Fibroblast of the aortic adventitia (primary cell): ENCODE results near the gene GGCT. TPM values are rescaled to one million over a fixed set of nuclear protein-coding genes. Genes with fewer than 3 reads are reported as not detected.
"Not testable (repeated sequence)": the region's sequence is repeated elsewhere in the genome, so short reads cannot be mapped to it uniquely, and the experiment has no call there.

Source experiments
- DNase-seq: peaks from one replicate; pipeline ENCODE4 v3.0.0-alpha.2; 2010; ENCODE audit warnings: low read depth
- H3K4me3 ChIP-seq: 2 replicates; pipeline ENCODE4 v1.5.1; 2011; ENCODE audit warnings: low read depth, mild to moderate bottlenecking, control low read depth, low read length, moderate library complexity
- CTCF ChIP-seq: IDR thresholded peaks from 2 replicates; pipeline ENCODE4 v1.5.1; 2011; ENCODE audit warnings: mild to moderate bottlenecking, low read length, control low read depth, inconsistent platforms; ENCODE audit not compliant: insufficient read depth
- total RNA-seq: library from RNA; depleted of rRNA; stranded (reverse); fragments of >200 nt; gene quantifications from 2 replicates; pipeline ENCODE4 v1.2.3, GENCODE V29; 2012; ENCODE audit warnings: low replicate concordance

The GGCT gene
- total RNA-seq, 1 donor, result 27.3 TPM

GRCh38 chr7:30546596-30546995 lies 42.0 kb upstream of the GGCT start:
- no peak for DNase-seq
- no peak for TF ChIP-seq CTCF
- no peak overlapping the region for H3K4me3 ChIP-seq

- no peak overlapping the region for H3K4me3 ChIP-seq
- TF ChIP-seq CTCF, result no peak
- no peak for DNase-seq
Measured at GRCh38 chr7:30545791-30546555, 41.3 kb upstream of the GGCT start.

GRCh38 chr7:30543813-30544525 lies 39.3 kb upstream of the GGCT start:
- no peak overlapping the region for H3K4me3 ChIP-seq
- TF ChIP-seq CTCF, result no peak
- DNase-seq, result no peak

GRCh38 chr7:30543115-30543514 lies 38.5 kb upstream of the GGCT start:
- not testable (repeated sequence) for DNase-seq

GRCh38 chr7:30533886-30534285 lies 29.3 kb upstream of the GGCT start:
- DNase-seq, result no peak
- TF ChIP-seq CTCF, result no peak
- no peak overlapping the region for H3K4me3 ChIP-seq

More at GRCh38 chr7:30543115-30543514, 38.5 kb upstream of the GGCT start:
- H3K4me3 ChIP-seq, result not testable (repeated sequence)

GRCh38 chr7:30531286-30531685 lies 26.7 kb upstream of the GGCT start:
- no peak for DNase-seq
- H3K4me3 ChIP-seq, result no peak overlapping the region
- TF ChIP-seq CTCF, result no peak

- TF ChIP-seq CTCF, result no peak
- DNase-seq, result no peak
- no peak overlapping the region for H3K4me3 ChIP-seq
Measured at GRCh38 chr7:30530373-30530772, 25.7 kb upstream of the GGCT start.
